Left lung (tissue), 14 donors: ENCODE data around the gene ZC3H8. TPM values are rescaled to one million over a fixed set of nuclear protein-coding genes. Genes with fewer than 3 reads are reported as not detected.

Experiments used
- ATAC-seq: fragments of 200-7000 bp; cut with Tn5 transposase; one replicate; pipeline ENCODE4 v1.9.1; 2020; ENCODE audit warnings: moderate library complexity
- DNase-seq, 4 donors: peaks; one replicate each; pipeline ENCODE4 v3.0.0-alpha.2; 2013 to 2020
- H3K27ac ChIP-seq, 2 donors: fragments of 200-600 bp; sonication (generic) in 1 of 2; one replicate each; pipeline versions ENCODE4 v1.5.0 to v1.8.0; 2020 to 2021
- H3K27me3 ChIP-seq, 2 donors: fragments of 200-600 bp; sonication (generic) in 1 of 2; one replicate each; pipeline versions ENCODE4 v1.5.0 to v1.8.0; 2020 to 2021
- H3K36me3 ChIP-seq, 2 donors: fragments of 200-600 bp; sonication (generic) in 1 of 2; one replicate each; pipeline versions ENCODE4 v1.5.0 to v1.8.0; 2020 to 2021
- H3K4me1 ChIP-seq, 2 donors: fragments of 200-600 bp; one replicate each; pipeline ENCODE4 v1.8.0; 2021
- H3K4me3 ChIP-seq, 2 donors: fragments of 200-600 bp; sonication (generic) in 1 of 2; one replicate each; pipeline versions ENCODE4 v1.5.0 to v1.8.0; 2020 to 2021; ENCODE audit warnings: mild to moderate bottlenecking in 1 of 2
- H3K9me3 ChIP-seq, 2 donors: fragments of 200-600 bp; sonication (generic) in 1 of 2; one replicate each; pipeline versions ENCODE4 v1.5.0 to v1.8.0; 2020 to 2021
- intact Hi-C, 2 donors: fragments of 100-400 bp; cut with DNase I; formaldehyde crosslinking; loops; one replicate each; pipeline versions ENCODE4 v1.11.2 to v1.14.2; 2022
- long read RNA-seq, 12 donors: library from polyadenylated mRNA in 2 of 12; unstranded in 2 of 12; transcript quantifications; one replicate each; pipeline ENCODE4 v2.0.0 and lab custom pipeline, GENCODE V29; 2019 to 2026
- polyA plus RNA-seq, 6 donors: library from polyadenylated mRNA; unstranded; fragments of 120-200 nt; gene quantifications; one replicate each; pipeline ENCODE4 v1.2.1, GENCODE V29; 2013; ENCODE audit not compliant: insufficient read length in 6 of 6
- total RNA-seq, 2 donors: library from RNA; stranded (reverse); fragmentation: NEBNext Ultra II Directional; extraction: Animal tissue kit (Norgen Biotek cat#: 25700); gene quantifications; one replicate each; pipeline ENCODE4 v1.2.1, GENCODE V29; 2021
- TF ChIP-seq, protein P1 (sequence below), 2 donors: fragments of 200-600 bp; sonication (generic) in 1 of 2; IDR thresholded peaks; one replicate each; pipeline versions ENCODE4 v1.5.0 to v1.8.0; 2021; ENCODE audit warnings: antibody characterized with exemption in 2 of 2
- donor health status: DM: no; HTN: yes; CAD: no.
- donor health status: DM: no; HTN: no; CAD: no.

The ZC3H8 gene
- total RNA-seq, result 1 to 10 TPM; 4.5 to 6.8 TPM
- 10 to 100 TPM; 17.3 to 29.4 (median 23.1) TPM for polyA plus RNA-seq
- long read RNA-seq, donor 1, full-length matches to known transcripts, result 8 of 29 reads
- long read RNA-seq, donor 1, partial matches to known transcripts, result 21 of 29 reads
- long read RNA-seq, donor 1, other reads (novel, unspliced or antisense), result 0 of 29 reads
- long read RNA-seq, donor 2, full-length matches to known transcripts, result 6 of 17 reads
- long read RNA-seq, donor 2, partial matches to known transcripts, result 11 of 17 reads
- long read RNA-seq, donor 2, other reads (novel, unspliced or antisense), result 0 of 17 reads
- long read RNA-seq, donor 3, full-length matches to known transcripts, result 3 of 3 reads
- long read RNA-seq, donor 3, partial matches to known transcripts, result 0 of 3 reads
- long read RNA-seq, donor 3, other reads (novel, unspliced or antisense), result 0 of 3 reads
- long read RNA-seq, donor 4, partial matches to known transcripts, result 3 of 4 reads
- long read RNA-seq, donor 4, other reads (novel, unspliced or antisense), result 0 of 4 reads
- long read RNA-seq, donor 5, full-length matches to known transcripts, result 4 of 4 reads
- long read RNA-seq, donor 5, partial matches to known transcripts, result 0 of 4 reads
- long read RNA-seq, donor 5, other reads (novel, unspliced or antisense), result 0 of 4 reads
- long read RNA-seq, donor 6, partial matches to known transcripts, result 0 of 2 reads
- long read RNA-seq, donor 6, other reads (novel, unspliced or antisense), result 0 of 2 reads
- long read RNA-seq, donor 7, full-length matches to known transcripts, result 2 of 2 reads
- long read RNA-seq, donor 7, partial matches to known transcripts, result 0 of 2 reads
- long read RNA-seq, donor 7, other reads (novel, unspliced or antisense), result 0 of 2 reads
- long read RNA-seq, donor 8, full-length matches to known transcripts, result 5 of 5 reads
- long read RNA-seq, donor 8, partial matches to known transcripts, result 0 of 5 reads
- long read RNA-seq, donor 8, other reads (novel, unspliced or antisense), result 0 of 5 reads
- long read RNA-seq, donor 9, result 0 reads
- long read RNA-seq, donor 10, partial matches to known transcripts, result 5 of 6 reads
- long read RNA-seq, donor 10, other reads (novel, unspliced or antisense), result 0 of 6 reads
- long read RNA-seq, donor 11, full-length matches to known transcripts, result 5 of 5 reads
- long read RNA-seq, donor 11, partial matches to known transcripts, result 0 of 5 reads
- long read RNA-seq, donor 11, other reads (novel, unspliced or antisense), result 0 of 5 reads
- long read RNA-seq, donor 12, full-length matches to known transcripts, result 2 of 2 reads
- long read RNA-seq, donor 12, partial matches to known transcripts, result 0 of 2 reads
- long read RNA-seq, donor 12, other reads (novel, unspliced or antisense), result 0 of 2 reads

DNA sequence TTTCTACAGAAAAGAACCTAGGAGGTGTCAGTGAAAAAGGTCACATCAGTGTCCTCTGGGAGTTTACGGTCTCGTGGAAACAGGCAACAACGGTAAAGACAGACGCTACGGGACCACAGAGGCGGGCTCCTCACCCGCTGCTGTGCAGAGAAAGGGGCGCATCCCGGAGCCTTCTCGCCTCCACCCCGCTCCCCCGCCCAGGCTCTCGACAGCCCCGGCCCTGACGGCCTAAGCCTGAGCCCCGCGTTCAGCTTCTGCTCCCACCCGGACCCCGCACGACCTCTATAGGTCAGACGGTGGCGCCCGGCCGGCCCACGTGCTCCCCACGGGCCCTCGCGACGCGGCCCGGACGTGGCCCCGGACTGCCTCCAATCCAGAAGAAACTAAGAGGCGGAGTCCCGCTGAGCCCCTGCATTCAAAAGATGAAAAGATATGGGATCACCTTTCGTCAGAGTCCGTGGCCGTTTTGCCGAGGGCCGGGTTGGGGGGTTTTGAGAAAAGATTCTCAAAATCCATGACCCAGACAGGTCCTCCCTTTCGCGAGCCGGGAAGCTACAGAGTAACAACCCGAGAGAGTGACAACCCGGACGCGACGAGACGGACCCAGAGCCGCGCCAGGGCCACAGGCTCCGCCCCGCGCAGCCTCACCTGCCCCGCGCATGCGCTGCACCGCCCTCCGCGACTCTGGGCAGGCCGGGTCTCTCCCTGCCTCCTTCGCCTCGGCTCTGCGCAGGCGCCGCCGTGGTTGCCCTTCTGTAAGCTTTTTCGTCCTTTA is at the start of gene ZC3H8:
Gene ZC3H8 (minus strand): TSS at position 577 of the 775 bp plus-strand sequence. CDS start 61 bp downstream, at position 516.
- H3K27ac ChIP-seq, result peak within 1 kb of the TSS; percentile 82 to 94
- DNase-seq, result peak; percentile 88 to 99 (median 96)
- no peaks in the 10 kb centered on the region for H3K9me3 ChIP-seq
- intact Hi-C loops, result no loop called here
- TF ChIP-seq, protein P1, sequence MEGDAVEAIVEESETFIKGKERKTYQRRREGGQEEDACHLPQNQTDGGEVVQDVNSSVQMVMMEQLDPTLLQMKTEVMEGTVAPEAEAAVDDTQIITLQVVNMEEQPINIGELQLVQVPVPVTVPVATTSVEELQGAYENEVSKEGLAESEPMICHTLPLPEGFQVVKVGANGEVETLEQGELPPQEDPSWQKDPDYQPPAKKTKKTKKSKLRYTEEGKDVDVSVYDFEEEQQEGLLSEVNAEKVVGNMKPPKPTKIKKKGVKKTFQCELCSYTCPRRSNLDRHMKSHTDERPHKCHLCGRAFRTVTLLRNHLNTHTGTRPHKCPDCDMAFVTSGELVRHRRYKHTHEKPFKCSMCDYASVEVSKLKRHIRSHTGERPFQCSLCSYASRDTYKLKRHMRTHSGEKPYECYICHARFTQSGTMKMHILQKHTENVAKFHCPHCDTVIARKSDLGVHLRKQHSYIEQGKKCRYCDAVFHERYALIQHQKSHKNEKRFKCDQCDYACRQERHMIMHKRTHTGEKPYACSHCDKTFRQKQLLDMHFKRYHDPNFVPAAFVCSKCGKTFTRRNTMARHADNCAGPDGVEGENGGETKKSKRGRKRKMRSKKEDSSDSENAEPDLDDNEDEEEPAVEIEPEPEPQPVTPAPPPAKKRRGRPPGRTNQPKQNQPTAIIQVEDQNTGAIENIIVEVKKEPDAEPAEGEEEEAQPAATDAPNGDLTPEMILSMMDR (IDR thresholded peaks at IDR 0.05), result no peak
- no peaks in the 10 kb centered on the region for H3K36me3 ChIP-seq
- H3K4me1 ChIP-seq, result peaks cover 7 to 41% of the 10 kb centered on the region in 2 donors
- H3K27me3 ChIP-seq, result no peaks in the 10 kb centered on the region
- ATAC-seq, result peak; percentile 98
- H3K4me3 ChIP-seq, result peak within 1 kb of the TSS; percentile 51 to 71

DNA sequence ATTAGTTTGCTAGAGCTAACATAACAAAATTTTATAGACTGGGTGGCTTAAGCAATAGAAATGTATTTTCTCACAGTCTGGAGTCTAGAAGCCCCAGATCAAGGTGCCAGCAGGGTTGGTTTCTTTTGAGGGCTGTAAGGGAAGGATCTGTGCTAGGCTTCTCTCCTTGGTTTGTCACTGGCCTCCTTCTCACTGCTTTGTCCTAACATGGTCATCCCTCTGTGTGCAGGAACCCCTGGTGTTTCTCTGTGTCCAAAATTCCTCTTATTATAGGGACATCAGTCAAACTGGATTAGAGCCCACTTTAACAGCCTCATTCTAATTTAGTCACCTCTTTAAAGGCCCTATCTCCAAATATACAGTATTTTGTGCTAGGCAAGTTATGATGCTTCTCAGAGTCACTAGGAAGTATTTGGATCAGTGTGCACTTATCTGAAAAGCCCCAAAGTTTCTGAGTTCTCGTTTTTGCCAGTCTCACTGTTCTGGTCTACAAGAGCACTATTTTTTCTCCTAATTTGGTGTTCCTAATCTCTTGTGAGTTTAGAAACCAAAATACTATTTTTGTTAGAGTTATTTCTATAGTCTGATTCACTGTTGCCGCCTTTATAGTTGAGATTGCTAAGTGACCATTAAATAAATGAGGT is 49.6 kb upstream of the ZC3H8 start:
- no peaks in the 10 kb centered on the region for H3K4me1 ChIP-seq
- H3K27me3 ChIP-seq, result no peaks in the 10 kb centered on the region
- DNase-seq, result no peak
- no peaks in the 10 kb centered on the region for H3K9me3 ChIP-seq
- TF ChIP-seq, protein P1 (IDR thresholded peaks at IDR 0.05), result no peak
- peaks cover 0 to 10% of the 10 kb centered on the region in 2 donors for H3K36me3 ChIP-seq
- H3K4me3 ChIP-seq, result no peak overlapping the region
- intact Hi-C loops, result no loop called here
- ATAC-seq, result no peak
- no peak overlapping the region for H3K27ac ChIP-seq

DNA sequence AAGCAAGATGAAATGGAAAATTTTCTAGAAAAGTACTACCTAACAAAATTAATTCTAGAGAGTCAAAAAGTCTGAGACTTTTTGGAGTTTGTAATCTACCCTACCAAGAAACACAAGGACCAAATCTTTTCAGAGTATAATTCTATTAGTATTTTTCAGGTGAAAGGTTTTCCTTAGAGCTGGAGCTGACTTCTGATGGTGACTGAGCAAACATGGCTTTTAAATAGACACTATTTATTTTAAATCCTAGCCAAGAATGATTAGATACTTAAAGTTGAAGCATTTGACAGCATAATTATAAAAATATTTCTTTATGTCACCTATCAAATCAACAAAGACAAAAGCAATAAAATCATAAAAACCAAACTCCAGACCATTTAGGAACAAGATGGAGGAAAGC is 47.1 kb upstream of the ZC3H8 start:
- intact Hi-C loops, result no loop called here
- no peak for ATAC-seq

DNA sequence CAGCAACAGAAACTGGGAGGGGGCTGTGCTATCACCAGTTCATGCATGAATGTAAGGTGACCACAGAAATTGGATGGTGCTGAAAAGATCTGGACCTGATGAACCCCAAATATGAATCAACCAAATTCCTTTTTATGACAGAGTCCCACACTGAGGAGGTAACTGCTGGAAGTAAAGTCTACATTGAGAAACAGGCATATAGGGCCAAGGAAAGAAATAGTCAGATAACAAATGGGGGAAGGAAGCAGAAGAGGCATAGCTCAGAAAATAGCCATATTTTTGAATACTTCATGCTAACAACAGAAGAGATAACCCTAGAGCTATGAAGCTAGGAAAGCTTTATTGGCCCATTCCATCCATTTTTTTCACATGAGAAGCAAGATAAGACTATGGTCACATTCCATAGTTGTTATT is 46.3 kb upstream of the ZC3H8 start:
- Histone ChIP-seq H3K4me3 (no peak overlapping the region), H3K9me3 (no peaks in the 10 kb centered on the region), H3K4me1 (no peaks in the 10 kb centered on the region), H3K27ac (no peak overlapping the region), H3K36me3 (peaks cover 0 to 5% of the 10 kb centered on the region in 2 donors), H3K27me3 (no peaks in the 10 kb centered on the region)
- peak; percentile 24 for ATAC-seq
- TF ChIP-seq, protein P1 (IDR thresholded peaks at IDR 0.05), result no peak
- DNase-seq, result no peak
- intact Hi-C loops, result no loop called here

More for the DNA sequence above, 47.1 kb upstream of the ZC3H8 start:
- Histone ChIP-seq H3K36me3 (peaks cover 0 to 10% of the 10 kb centered on the region in 2 donors), H3K27me3 (no peaks in the 10 kb centered on the region), H3K27ac (no peak overlapping the region), H3K4me3 (no peak overlapping the region), H3K4me1 (no peaks in the 10 kb centered on the region), H3K9me3 (no peaks in the 10 kb centered on the region)
- DNase-seq, result no peak
- TF ChIP-seq, protein P1 (IDR thresholded peaks at IDR 0.05), result no peak
